T-helper 1 cell (primary cell): ENCODE measurements around the gene ADH1C.

ENCODE experiments used
- DNase-seq, 5 donors: peaks; one replicate each; pipeline ENCODE4 v3.0.0-alpha.2; 2012 to 2020

The ADH1C gene

DNA sequence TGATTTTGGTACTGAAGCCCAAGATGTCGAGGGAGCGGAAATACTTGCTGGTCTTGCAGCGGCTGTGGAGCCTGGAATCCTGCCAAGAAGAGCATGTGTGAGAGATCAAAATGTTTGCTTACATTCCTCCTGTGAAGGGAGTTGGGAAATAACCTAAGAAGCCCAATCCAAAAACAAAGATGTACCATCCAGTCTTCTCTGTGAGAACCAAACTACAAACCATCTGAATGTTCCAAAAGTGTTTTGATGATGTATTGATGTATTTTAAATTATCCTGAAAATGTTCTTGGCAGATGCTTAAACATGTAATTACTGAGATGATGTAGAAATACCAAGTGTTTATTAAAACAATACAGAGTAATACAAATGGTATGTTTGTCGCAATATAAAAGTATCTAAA is 51.6 kb downstream of the ADH1C start:
- DNase-seq = no peak

DNA sequence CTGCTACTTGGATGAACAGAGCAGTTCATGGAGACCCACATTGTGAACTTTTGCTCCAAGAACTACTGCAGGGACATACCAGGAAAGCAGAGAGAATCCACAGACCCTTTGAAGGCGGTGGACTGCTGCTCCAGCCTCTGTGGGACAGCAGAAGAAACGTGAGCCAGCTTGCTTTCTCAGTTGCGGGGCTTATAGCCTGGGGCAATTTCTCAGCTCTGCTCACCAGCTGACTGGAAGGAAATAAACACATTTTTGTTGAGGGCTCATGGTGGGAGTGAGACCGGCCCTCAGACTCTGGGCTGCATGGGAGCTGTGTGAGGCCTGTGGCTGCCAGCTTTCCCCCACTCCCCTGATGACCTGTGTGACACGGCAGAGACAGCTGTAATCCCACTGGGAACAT is 59.2 kb downstream of the ADH1C start:
- DNase-seq = no peak

DNA sequence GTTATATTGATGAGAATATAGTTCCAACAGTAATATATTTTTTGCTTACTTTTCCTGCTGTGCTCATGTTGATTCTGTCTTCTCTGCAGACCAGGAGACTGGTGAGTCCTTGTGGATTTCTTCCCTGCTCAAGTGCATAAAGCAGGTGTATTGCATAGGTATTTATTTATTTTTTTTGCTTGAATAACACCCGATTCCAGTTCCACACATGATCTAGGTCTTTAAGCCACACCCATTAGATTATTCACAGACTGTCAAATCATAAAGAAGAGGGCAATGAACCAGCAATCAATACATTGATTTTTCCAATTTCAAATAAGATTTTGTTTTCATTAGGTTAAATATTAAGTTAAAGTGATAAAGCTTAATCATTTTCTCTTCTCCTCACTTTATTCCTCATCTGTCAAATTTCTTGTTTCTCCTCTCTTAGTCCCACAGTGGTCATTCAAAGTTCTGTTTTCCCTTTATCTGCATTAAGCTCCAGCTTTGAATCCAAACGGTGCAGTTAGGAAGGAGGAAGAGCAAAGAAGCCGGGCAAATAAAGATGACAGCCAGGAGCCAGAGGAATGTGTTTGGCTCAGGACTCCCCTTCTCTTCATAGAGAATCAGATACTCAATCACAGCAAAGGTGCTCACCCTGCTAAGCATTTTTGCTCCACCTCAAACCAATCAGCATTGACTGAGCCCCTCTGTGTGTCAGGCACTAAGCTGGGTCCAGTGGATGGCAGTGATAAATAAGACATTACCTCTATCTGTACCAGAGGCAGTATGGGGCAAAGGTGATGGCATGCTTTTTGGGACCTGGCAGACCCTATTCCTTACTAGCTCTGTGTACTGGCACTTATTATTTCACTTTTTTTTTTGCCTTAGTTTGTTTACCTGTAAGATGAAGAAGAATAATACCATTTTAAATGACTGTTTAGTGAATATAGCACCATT is 61.4 kb downstream of the ADH1C start, which contains the start of gene ADH1A:
ADH1A (minus strand) TSS at position 138 of the 939 bp plus-strand sequence; CDS start at position 67, 71 bp downstream.
- no peak for DNase-seq
